NCI-H128 (cell line): ENCODE results near the gene SLC5A4.
"Not testable (repeated sequence)": the region's sequence is repeated elsewhere in the genome, so short reads cannot be mapped to it uniquely, and the experiment has no call there.

Experiments
- DNase-seq: peaks from one replicate; lab custom pipeline; 2025; ENCODE audit not compliant: unreplicated experiment; lab: John Stamatoyannopoulos, UW

Gene SLC5A4

DNA sequence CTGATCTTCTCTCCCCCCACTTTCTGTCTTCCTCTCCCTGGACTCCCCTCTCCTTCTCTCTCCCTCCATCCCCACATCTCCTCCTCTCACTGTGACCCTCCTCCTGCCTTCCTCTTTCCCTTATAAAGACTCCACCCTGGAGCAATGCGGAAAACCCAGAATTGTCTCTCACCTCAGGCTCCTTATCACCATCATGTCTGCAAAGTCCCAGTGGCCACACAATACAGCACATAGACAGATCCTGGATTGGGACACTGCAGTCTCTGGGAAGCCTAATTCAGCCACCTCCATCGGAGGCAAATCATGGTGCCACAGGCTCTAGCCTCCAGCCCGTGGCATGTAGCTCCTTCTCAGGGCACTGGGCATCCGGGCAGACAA lies 53.0 kb downstream of the SLC5A4 start:
- no peak for DNase-seq

DNA sequence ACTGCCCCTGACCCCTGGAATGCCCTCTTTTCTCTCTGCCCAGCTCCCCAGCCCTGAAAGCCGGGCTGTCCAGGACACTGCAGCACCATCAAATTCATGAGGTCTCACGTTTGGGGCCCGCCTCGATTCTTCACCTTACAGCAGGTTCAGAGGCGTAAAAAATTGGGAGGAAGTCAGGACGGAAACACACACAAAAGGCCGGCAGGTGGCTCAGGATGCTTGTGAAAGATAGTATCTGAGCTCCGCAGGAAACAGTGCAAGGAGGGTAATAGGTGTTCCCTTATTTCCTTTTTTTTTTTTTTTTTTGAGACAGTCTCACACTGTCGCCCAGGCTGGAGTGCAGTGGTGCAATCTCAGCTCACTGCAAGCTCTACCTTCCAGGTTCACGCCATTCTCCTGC lies 54.4 kb downstream of the SLC5A4 start:
- DNase-seq: no peak

DNA sequence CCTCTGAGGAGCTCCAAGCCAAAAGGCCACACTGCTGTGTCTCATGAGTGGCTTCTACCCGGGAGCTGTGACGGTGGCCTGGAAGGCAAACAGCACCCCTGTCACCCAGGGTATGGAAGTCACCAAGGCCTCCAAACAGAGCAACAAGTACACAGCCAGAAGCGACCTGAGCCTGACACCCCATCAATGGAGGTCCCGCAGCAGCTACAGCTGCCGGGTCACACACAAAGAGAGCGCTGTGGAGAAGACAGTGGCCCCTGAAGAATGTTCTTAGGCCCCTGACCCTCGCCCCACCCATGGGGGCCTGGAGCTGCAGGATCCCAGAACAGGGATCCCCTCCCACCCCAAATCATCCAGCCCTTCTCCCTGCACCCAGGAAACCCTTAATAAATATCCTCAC lies 55.2 kb downstream of the SLC5A4 start:
- no peak for DNase-seq

DNA sequence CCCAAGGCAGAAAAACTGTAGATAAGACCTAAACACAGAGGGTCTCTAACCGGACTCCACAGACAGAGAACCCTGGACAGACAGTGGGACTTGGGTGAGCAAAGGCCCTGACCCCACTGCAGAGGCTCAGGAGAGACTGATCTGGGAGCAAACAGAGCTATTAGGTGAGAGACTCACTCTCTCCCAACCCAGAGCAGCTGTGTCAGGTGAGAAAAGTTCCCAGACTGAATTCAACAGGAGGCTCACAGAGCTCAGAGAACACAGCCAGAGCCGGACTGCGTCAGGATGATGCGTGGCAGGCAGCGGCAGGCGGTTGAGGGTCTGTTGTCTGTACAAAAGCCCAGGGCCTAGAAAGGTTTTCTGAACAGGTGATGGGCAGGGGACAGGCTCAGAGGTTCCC lies 55.8 kb downstream of the SLC5A4 start:
- DNase-seq: no peak

DNA sequence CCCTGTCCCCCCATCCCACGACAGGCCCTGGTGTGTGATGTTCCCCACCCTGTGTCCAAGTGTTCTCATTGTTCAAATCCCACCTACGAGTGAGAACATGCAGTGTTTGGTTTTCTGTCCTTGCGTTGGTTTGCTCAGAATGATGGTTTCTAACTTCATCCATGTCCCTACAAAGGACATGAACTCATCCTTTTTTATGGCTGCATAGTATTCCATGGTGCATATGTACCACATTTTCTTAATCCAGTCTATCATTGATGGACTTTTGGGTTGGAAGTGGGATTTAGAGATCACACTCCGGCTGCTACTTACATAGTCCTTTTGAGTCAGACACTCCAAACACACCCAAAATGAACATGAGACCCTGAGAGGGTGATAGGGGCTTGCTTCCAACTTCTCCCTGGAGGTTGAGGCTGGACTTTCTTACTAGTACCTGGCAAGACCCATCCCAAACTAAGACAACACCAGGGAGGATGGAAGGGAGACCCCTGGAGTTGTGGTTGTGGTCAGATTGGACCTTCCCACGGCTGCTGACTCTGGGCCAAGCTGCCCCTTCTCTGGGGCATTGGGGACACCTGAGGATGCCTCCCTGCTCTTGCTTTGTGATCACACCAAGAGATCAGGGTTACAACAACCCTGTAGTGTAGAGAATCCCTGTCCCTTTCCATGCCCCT lies 57.5 kb downstream of the SLC5A4 start:
- DNase-seq: not testable (repeated sequence)

DNA sequence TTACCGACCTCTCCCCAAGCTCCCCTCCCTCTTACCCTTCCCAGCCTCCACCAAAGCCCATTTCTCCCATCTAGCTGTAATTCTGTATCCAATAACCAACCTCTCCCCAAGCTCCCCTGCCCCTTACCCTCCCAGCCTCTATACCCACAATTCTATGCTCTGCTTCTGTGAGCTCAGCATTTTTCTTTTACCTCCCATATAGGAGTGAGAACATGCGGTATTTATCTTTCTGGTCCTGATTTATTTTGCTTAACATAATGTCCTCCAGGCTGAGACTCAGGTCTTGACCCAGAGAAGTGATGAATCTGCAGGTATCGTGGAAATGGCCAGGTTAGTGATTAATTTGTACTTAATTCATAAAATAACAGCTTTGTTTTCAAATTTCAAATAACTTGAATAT lies 59.2 kb downstream of the SLC5A4 start:
- DNase-seq: not testable (repeated sequence)

DNA sequence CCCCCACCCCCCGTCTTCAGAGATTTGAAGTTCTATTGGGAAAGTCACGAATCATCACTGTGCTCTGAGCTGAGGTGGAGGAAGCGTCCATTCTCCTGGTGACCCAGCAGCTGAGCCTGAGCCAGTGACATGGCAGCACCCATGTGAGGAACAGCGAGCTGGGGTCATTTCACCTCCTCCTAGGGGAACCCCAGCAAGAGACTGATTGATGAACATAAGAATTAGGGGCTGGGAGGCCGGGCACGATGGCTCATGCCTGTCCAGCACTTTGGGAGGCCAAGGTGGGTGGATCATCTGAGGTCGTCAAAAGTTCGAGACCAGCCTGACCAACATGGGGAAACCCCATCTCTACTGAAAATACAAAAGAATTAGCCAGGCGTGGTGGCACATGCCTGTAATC lies 61.8 kb downstream of the SLC5A4 start:
- DNase-seq: not testable (repeated sequence)

DNA sequence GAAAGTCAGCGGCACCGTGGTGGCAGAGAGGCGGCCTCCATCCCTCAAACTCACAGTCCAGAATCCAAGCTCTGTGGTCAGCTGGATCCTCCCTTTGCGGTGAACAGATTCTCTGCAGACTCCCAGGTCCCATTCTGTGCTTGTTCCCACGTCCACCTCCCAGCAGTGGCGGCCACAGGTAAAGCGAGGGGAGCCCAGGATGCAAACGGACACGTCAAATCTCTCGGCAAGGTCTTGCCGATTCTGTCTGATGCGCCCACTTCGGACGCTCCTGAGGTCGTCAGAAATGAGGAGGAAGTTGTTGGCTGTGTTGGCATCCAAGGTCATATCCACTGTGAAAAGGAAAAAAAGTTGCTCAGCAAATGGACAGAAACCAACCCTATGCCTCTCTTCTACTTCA lies 64.1 kb downstream of the SLC5A4 start:
- DNase-seq: not testable (repeated sequence)

DNA sequence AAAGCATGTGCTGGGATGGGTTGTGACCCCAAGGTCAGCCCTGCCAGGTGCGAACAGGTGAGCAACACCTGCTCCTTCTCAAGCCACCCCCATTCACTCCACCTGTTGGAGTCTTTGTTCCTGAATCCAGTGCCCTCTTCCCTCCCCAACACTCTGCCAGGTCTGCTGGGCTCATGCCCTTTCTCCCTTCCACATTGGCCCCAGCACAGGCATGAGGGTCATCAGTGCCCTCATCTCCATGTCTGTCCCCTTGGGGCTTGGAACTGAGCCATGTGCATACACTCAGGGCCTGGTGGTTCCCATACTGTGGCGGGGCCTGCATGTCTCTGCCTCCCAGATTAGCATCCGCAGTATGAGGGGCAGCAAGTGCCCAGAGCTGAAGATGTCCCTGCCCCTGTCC lies 69.3 kb downstream of the SLC5A4 start:
- DNase-seq: no peak

DNA sequence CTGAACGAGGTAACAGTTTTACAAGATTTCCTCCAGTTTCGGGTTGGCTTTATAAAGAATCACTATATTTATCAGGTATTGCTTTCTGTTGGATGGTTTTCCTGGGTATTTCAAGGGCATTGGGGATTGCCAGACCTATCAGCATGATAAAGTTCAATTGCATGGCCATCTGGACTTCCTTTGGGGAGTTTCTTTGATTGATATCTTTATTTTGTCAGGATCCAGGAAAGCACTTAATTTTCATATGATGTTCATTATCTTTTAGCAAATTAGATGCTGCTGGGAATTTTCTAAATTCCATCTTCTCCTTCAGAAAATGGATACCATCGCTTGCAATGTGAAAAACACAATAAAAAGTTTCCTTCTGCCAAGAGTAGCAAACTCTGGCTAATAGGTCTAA lies 71.5 kb downstream of the SLC5A4 start:
- no peak for DNase-seq

DNA sequence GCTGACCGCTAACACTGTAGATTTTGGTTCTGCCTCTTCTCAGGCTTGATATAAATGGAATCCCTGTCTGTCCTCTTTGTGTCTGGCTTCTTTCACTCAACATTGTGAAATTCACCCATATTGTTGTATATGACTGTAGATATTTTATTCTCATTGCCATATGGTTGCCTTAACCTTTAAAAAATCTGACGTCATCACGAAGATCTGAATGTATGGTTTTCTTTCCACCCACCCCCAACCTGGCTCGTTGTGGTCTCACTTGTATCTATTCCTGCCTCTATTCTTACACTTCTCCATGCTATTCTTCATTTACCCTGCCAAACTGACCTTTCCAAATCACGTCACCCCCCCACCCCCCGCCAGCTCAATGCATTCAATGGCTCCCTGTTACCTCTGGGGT lies 74.1 kb downstream of the SLC5A4 start:
- no peak for DNase-seq

DNA sequence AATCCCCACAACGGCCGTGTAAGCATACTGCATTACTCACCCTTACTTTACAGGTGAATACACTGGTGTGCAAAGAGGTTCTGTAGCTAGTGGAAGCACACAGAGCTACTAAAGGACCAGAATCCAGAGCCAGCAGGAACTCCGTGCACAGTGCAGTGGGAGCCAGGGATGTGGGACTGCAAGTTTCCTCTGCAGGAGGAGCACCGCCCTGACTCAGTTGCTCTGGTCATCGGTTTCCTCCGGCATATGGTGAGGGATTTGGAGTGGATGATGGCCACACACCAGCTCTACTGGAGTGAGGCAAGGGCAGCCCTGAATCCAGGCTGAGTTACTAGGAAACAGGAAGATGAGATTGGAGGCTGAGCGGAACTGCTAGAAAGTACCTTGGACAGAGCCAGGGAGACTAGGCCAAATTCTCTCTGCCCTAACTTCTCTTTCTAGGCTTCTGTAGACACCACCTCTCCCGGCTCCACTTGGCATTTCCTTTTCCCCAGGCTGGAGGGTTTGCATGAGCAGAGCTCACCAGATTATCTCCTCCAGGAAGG lies 77.9 kb downstream of the SLC5A4 start:
- no peak for DNase-seq

DNA sequence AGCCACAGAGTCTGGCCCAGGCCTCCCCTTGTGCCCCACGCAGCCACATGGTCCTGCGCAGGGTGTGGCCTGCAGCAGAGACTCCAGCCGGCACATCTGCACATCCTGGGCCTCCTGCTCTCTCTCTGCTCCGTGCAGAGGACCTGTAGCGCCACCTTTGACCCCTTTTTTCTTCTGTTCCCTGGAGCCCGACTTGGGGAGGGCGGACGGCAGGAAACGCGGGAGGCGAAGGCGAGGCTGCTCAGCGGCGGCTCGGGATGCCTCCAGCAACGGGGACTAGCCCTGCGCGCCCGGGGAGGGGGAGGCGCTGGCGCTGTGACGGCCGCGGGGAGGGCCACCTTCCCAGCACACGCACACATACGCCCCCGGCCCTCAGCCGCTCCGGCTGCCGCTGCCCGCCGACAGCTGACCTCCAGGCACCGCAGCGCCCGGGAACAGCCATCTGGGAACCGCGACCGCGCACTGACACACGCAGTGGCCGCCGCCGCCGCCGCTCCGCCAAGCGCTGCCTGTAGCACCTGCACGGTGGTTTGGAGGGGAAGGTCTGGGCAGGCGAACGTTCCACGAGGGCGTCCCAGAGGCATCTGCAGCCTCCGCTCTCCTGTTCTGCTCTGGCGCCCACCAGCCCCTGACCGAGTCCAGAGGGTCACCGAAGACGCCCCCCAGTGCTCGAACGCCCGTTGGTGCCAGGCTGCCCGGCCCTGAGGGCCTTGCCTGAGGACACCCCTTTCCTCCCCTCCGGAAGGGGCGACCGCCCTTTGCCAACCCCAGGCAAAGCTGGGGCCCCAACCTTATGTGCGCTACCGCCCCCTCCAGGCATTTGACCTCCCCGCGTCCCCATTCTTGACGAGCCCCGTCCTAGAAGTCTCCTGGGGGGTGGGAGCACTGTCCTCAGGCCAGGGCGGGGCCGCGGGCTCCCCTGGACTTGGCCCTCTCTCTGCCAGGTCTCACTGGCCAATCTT lies 79.2 kb downstream of the SLC5A4 start:
- no peak for DNase-seq

DNA sequence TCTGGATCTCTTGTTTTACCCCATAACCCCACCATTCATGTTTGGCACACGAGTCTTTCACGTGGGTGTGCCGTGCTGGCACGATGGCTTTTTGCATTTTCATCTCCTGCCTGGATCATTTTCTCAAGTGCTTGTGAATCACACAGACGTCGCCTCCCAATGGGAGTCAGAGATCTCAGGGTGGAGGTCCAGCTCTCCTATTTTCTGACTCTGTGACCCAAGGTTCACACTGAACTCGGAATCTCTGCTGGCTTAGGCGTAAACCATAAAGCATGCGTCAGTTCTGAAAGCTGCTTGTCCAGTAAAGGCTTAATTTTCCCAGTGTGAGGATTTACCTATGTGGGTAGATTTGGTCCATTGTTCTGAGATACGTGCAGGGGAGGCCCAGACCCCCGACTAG lies 80.0 kb downstream of the SLC5A4 start:
- DNase-seq: no peak
